Erythroblast (primary cell): ENCODE measurements around the gene RPGR.

ENCODE experiments used
- GATA1 ChIP-seq: IDR thresholded peaks from 2 replicates; pipeline ENCODE4 v1.6.1; 2011; ENCODE audit warnings: low read depth, mild to moderate bottlenecking, control low read depth, low read length, moderate library complexity
- POLR2A ChIP-seq: IDR thresholded peaks from 2 replicates; pipeline ENCODE4 v1.6.1; 2011; ENCODE audit warnings: mild to moderate bottlenecking, low read length

DNA sequence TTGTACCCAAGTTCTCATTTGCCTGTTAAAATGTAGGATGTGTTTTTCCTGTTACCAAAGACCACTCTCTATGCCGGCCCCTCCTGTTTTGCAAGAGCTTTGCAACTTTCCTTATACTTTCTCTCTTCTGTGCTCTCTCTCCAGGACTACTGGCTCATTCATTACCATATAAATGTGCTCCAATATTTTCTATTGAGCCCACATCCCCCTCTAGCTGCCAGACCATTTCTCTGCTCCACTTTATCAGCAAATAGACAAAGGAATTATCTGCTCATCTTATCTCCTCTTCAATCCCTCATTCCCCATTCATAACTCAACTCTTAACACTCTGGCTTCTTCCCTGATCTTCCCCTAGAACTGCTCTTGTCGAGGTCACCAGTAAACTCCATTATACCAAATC lies 33.6 kb downstream of the RPGR start:
- TF ChIP-seq POLR2A, result no peak
- no peak for TF ChIP-seq GATA1
